Thyroid gland (tissue), 4 donors: ENCODE measurements around the gene CD2AP.

Experiments used
- POLR2A ChIP-seq, 2 donors: fragments of 450-650 bp; IDR thresholded peaks; one replicate each; pipeline ENCODE4 v1.6.1; 2017; ENCODE audit warnings: antibody characterized with exemption in 2 of 2, mild to moderate bottlenecking in 2 of 2, moderate library complexity in 1 of 2
- TF ChIP-seq, protein P1 (sequence below), 6 experiments: fragments of 200-600 bp in 3 of 6; fragments of 450-650 bp in 3 of 6; sonication (generic) in 3 of 6; IDR thresholded peaks; one replicate each; pipeline ENCODE4 v1.5.1; 2016 to 2019; ENCODE audit warnings: antibody characterized with exemption in 6 of 6, mild to moderate bottlenecking in 2 of 6, inconsistent platforms in 1 of 6, moderate library complexity in 1 of 6

DNA sequence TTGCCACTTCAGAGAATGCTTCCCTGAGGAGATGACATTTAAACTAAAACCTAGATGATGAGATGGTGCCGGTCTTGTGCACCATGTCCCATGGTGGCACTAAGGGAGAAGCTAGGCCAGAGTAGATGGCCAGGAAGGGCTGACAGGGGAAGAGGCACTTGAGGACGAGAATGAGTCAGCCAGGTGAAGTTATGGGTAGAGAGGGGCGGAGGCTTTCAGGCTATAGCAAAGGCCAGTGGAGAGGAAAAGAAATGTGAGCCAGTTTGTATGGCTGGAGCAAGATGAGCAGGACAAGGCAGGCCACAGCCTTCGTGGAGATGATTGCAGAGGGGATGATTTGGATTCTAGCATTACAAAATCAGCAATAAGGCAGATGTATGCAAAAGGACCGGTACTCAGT is 176.1 kb downstream of the CD2AP start:
- no peak for TF ChIP-seq POLR2A (IDR thresholded peaks at IDR 0.05)
- TF ChIP-seq, protein P1, sequence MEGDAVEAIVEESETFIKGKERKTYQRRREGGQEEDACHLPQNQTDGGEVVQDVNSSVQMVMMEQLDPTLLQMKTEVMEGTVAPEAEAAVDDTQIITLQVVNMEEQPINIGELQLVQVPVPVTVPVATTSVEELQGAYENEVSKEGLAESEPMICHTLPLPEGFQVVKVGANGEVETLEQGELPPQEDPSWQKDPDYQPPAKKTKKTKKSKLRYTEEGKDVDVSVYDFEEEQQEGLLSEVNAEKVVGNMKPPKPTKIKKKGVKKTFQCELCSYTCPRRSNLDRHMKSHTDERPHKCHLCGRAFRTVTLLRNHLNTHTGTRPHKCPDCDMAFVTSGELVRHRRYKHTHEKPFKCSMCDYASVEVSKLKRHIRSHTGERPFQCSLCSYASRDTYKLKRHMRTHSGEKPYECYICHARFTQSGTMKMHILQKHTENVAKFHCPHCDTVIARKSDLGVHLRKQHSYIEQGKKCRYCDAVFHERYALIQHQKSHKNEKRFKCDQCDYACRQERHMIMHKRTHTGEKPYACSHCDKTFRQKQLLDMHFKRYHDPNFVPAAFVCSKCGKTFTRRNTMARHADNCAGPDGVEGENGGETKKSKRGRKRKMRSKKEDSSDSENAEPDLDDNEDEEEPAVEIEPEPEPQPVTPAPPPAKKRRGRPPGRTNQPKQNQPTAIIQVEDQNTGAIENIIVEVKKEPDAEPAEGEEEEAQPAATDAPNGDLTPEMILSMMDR (IDR thresholded peaks at IDR 0.05), result no peak
